GOT3 (cell line): ENCODE data around the gene TMEM266.

Experiments
- DNase-seq: peaks from one replicate; lab custom pipeline; 2025; ENCODE audit warnings: mixed read lengths; lab: John Stamatoyannopoulos, UW

Gene TMEM266

GRCh38 chr15:76181705-76182107, 121.9 kb downstream of the TMEM266 start:
- no peak for DNase-seq

- no peak for DNase-seq
Observed at GRCh38 chr15:76183930-76184649, 124.3 kb downstream of the TMEM266 start.

GRCh38 chr15:76184650-76185035, 124.9 kb downstream of the TMEM266 start:
- DNase-seq = no peak

- peak; percentile 35 for DNase-seq
Observed at GRCh38 chr15:76185716-76186115, 125.9 kb downstream of the TMEM266 start.

- no peak for DNase-seq
Observed at GRCh38 chr15:76187163-76187562, 127.4 kb downstream of the TMEM266 start.

GRCh38 chr15:76189106-76189505, 129.3 kb downstream of the TMEM266 start:
- no peak for DNase-seq

GRCh38 chr15:76190070-76190564, 130.3 kb downstream of the TMEM266 start:
- no peak for DNase-seq

- peak; percentile 20 for DNase-seq
Observed at GRCh38 chr15:76190751-76191538, 131.2 kb downstream of the TMEM266 start.

GRCh38 chr15:76191539-76192244, 131.9 kb downstream of the TMEM266 start:
- no peak for DNase-seq

GRCh38 chr15:76192715-76193114, 132.9 kb downstream of the TMEM266 start:
- no peak for DNase-seq

- DNase-seq = no peak
Observed at GRCh38 chr15:76193934-76194333, 134.1 kb downstream of the TMEM266 start.

- DNase-seq = no peak
Observed at GRCh38 chr15:76195506-76196268, 135.9 kb downstream of the TMEM266 start.

- DNase-seq = peak; percentile 50
Observed at GRCh38 chr15:76196269-76197231, 136.8 kb downstream of the TMEM266 start.

- DNase-seq = no peak
Observed at GRCh38 chr15:76197703-76198455, 138.1 kb downstream of the TMEM266 start.

GRCh38 chr15:76198456-76199105, 138.8 kb downstream of the TMEM266 start:
- DNase-seq = no peak

- DNase-seq = no peak
Observed at GRCh38 chr15:76199106-76200082, 139.6 kb downstream of the TMEM266 start.

GRCh38 chr15:76200083-76200465, 140.3 kb downstream of the TMEM266 start:
- no peak for DNase-seq

- no peak for DNase-seq
Observed at GRCh38 chr15:76200641-76201105, 140.9 kb downstream of the TMEM266 start.
